GM12878 (cell line): ENCODE data around the gene EPHB1.

ENCODE experiments used
- CTCF ChIP-seq, 3 experiments: IDR thresholded peaks in 2 of 3; conservative IDR thresholded peaks in 1 of 3; 2 replicates each; pipeline ENCODE4 v1.5.1; 2011; ENCODE audit warnings: low read depth in 3 of 3, low read length in 3 of 3, mild to moderate bottlenecking in 3 of 3, control low read depth in 2 of 3, moderate library complexity in 2 of 3, inconsistent platforms in 1 of 3, mixed read lengths in 1 of 3; ENCODE audit not compliant: control insufficient read depth in 2 of 3, insufficient read depth in 1 of 3; ENCODE audit errors: extremely low read depth in 1 of 3
- MAX ChIP-seq: IDR thresholded peaks from 2 replicates; pipeline ENCODE4 v1.6.1; 2012; ENCODE audit warnings: low read depth, low read length, improper control_type of control experiment
- MXI1 ChIP-seq: fragments of 150-350 bp; IDR thresholded peaks from 2 replicates; pipeline ENCODE4 v1.6.1; 2011; ENCODE audit warnings: low read depth, mild to moderate bottlenecking, inconsistent platforms, low read length, improper control_type of control experiment
- POLR2AphosphoS5 ChIP-seq: IDR thresholded peaks from 2 replicates; pipeline ENCODE4 v1.6.1; 2011; ENCODE audit warnings: mild to moderate bottlenecking, low read length, inconsistent platforms
- YY1 ChIP-seq: IDR thresholded peaks from 2 replicates; pipeline ENCODE4 v1.6.1; 2011; ENCODE audit warnings: low read depth, mild to moderate bottlenecking, low read length

- no peak for TF ChIP-seq YY1
- no peak for TF ChIP-seq POLR2AphosphoS5
- TF ChIP-seq MAX: no peak
- TF ChIP-seq MXI1: no peak
- TF ChIP-seq CTCF (IDR thresholded peaks at IDR 0.05 in 2 of 3, conservative IDR thresholded peaks at IDR 0.05 in 1 of 3; ENCODE audit: control insufficient read depth in 2 of 3, extremely low read depth in 1 of 3, insufficient read depth in 1 of 3, low read depth in 3 of 3, low read length in 3 of 3): no peak
Measured at GRCh38 chr3:135038186-135038585, 243.1 kb downstream of the EPHB1 start.
